ENCODE data around the gene PARD3. TPM values are rescaled to one million over a fixed set of nuclear protein-coding genes. Genes with fewer than 3 reads are reported as not detected.

The PARD3 gene
- total and polyA plus RNA-seq, 7 donors, result 20.2 to 84.4 (median 53.4) TPM

- Histone ChIP-seq H3K36me3 (ENCODE audit: insufficient read depth in 1 of 2, low read depth in 1 of 2) (no peaks in the 10 kb centered on the region), H3K27ac (peak overlapping the region; percentile 80), H3K4me1 (peaks cover 44% of the 10 kb centered on the region), H3K4me3 (peak overlapping the region; percentile 35), H3K9me3 (no peaks in the 10 kb centered on the region), H3K27me3 (ENCODE audit: insufficient read depth in 3 of 3, low read length in 2 of 3) (no peaks in the 10 kb centered on the region)
- ATAC-seq, result peak; percentile 83 to 87 (median 86)
- intact Hi-C loops (cut with DNase I), result loop anchor here in 1 of 2 donors (5.0 kb wide), 1 partner anchor 72 kb away; no protein-coding TSS in a partner anchor
- peak; percentile 43 to 79 for DNase-seq
- TF ChIP-seq CTCF (IDR thresholded peaks at IDR 0.05), result no peak
- WGBS, 3 donors, result 6 to 7% (median 7%) methylated on average over 9 of the region's 9 CpGs
These were observed 75.2 kb downstream of the PARD3 start for GRCh38 chr10:34739915-34740314.

DNA sequence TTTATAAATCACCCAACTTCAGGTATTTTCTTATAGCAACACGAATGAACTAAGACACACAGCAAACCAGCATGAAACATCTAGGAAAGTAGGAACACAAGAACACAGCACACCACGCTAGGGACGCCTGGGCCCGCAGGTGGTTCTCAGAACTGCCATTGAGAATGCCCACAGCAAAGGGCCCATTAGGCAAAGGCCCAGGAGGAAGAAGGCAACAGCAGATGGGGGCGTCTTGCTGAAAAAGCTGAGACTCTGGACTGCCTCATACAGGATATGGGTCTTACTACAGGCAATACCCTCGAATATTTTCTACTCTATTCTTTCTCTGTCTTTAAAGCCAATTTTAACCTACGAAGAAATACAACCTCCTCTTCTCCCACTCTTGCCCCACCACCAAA, 77.3 kb downstream of the PARD3 start:
- 91 to 94% (median 93%) methylated on average over 7 of the region's 7 CpGs for WGBS, 3 donors
- no peak for DNase-seq
- no peaks in the 10 kb centered on the region for H3K36me3 ChIP-seq (ENCODE audit: insufficient read depth in 1 of 2, low read depth in 1 of 2)
- H3K27ac ChIP-seq, result peak overlapping the region; percentile 24
- no peaks in the 10 kb centered on the region for H3K27me3 ChIP-seq (ENCODE audit: insufficient read depth in 3 of 3, low read length in 2 of 3)
- no peak for ATAC-seq
- no peaks in the 10 kb centered on the region for H3K9me3 ChIP-seq
- H3K4me3 ChIP-seq, result no peak overlapping the region
- no peak for TF ChIP-seq CTCF (IDR thresholded peaks at IDR 0.05)
- intact Hi-C loops (cut with DNase I), result loop anchor here in 1 of 2 donors (5.0 kb wide), 1 partner anchor 75 kb away; no protein-coding TSS in a partner anchor
- peaks cover 37% of the 10 kb centered on the region for H3K4me1 ChIP-seq

DNA sequence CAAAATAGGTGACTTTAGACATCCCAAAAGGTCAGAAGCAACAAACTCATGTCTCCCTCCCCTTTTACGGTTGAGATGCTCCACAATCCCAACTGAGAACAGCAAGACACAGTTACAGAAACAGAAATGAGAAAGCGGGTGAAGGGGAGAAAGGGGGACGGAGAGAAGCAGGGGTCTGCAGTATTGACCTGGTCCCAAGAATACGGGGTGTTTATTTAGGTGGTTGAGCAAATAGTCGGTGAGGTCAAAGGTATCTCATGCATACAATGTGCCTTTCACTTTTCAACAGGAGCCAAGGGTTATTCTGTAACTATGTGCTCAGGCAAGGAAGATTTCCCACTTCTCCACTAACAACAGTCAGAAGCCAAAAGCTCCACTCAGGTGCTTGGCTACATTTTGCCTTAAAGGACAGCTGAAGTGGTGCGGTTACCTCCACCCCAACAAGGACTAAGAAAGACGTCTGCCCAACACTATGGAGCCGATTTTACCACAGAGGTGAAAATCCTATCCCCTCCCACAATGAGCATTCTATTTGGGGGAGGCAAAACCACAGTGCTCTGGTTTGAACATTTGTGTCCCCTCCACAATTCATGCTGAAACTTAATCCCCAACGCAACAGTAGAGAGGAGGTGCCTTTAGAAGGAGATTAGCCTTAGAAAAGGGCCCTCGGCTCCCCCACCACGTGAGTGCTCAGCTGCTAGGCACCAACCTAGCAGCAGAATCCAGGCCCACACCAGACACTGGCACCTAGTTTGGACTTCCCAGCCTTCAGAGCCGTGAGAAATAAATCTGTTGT, 77.9 kb downstream of the PARD3 start:
- H3K4me3 ChIP-seq, result no peak overlapping the region
- H3K27ac ChIP-seq, result peak overlapping the region; percentile 24
- intact Hi-C loops (cut with DNase I), result loop anchor here in 1 of 2 donors (5.0 kb wide), 1 partner anchor 75 kb away; no protein-coding TSS in a partner anchor
- ATAC-seq (no peak), DNase-seq (no peak)
- 61 to 83% (median 62%) methylated on average over 12 of the region's 12 CpGs for WGBS, 3 donors
- H3K36me3 ChIP-seq (ENCODE audit: insufficient read depth in 1 of 2, low read depth in 1 of 2), result no peaks in the 10 kb centered on the region
- no peak for TF ChIP-seq CTCF (IDR thresholded peaks at IDR 0.05)
- peaks cover 43% of the 10 kb centered on the region for H3K4me1 ChIP-seq
- H3K27me3 ChIP-seq (ENCODE audit: insufficient read depth in 3 of 3, low read length in 2 of 3), result no peaks in the 10 kb centered on the region
- no peaks in the 10 kb centered on the region for H3K9me3 ChIP-seq

DNA sequence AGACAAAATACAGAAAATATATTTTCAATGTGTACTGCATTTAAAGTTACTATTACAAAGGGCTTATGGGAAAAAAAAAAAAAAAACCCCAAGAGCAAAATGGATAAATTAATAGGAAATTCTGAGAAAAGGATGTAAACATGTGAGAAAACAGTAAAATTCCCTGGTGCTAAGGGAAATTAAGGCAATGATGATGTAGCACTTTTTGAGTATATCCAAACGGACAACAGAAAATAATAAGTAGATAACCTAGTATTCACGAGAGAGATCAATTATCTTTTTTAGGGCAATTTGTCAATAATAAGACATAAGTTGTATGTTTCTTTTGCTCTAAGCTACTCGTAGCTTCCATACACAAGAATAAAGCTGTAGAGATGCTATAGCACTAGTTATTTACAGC, 80.2 kb downstream of the PARD3 start:
- Histone ChIP-seq H3K4me1 (peaks cover 49% of the 10 kb centered on the region), H3K36me3 (ENCODE audit: insufficient read depth in 1 of 2, low read depth in 1 of 2) (no peaks in the 10 kb centered on the region), H3K27me3 (ENCODE audit: insufficient read depth in 3 of 3, low read length in 2 of 3) (no peaks in the 10 kb centered on the region), H3K9me3 (no peaks in the 10 kb centered on the region), H3K27ac (no peak overlapping the region), H3K4me3 (no peak overlapping the region)
- DNase-seq (no peak), ATAC-seq (no peak)
- TF ChIP-seq CTCF (IDR thresholded peaks at IDR 0.05), result no peak
- 86 to 93% (median 93%) methylated on average over 3 of the region's 3 CpGs for WGBS, 3 donors
- intact Hi-C loops (cut with DNase I), result loop anchor here in 1 of 2 donors (5.0 kb wide), 1 partner anchor 77 kb away; no protein-coding TSS in a partner anchor
